ENCODE results near the gene PRR33. TPM values are rescaled to one million over a fixed set of nuclear protein-coding genes. Genes with fewer than 3 reads are reported as not detected.

The PRR33 gene
- total RNA-seq, 1 experiment from 2014 or later: not detected

GRCh38 chr11:1862588-1863351, 28.9 kb downstream of the PRR33 start:
- intact Hi-C loops (cut with micrococcal nuclease; ENCODE audit: unreplicated experiment): no loop called here
- H3K9me3 ChIP-seq (ENCODE audit: control insufficient read depth, insufficient read depth, low read depth, low read length): no peaks in the 10 kb centered on the region
- no peak for TF ChIP-seq CTCF (IDR thresholded peaks at IDR 0.05)
- no peak for TF ChIP-seq SIN3A (IDR thresholded peaks at IDR 0.05; ENCODE audit: borderline replicate concordance, insufficient read depth, low read depth, low read length)
- no peak for TF ChIP-seq POLR2AphosphoS5 (IDR thresholded peaks at IDR 0.05; ENCODE audit: low read depth, low read length)
- TF ChIP-seq REST (IDR thresholded peaks at IDR 0.05; ENCODE audit: insufficient read depth in 1 of 2, low read depth in 2 of 2, low read length in 1 of 2): no peak
- TF ChIP-seq TCF7L2 (IDR thresholded peaks at IDR 0.05; ENCODE audit: low read depth, low read length): no peak
- no peaks in the 10 kb centered on the region for H3K36me3 ChIP-seq (ENCODE audit: control insufficient read depth, insufficient read depth, low read length)
- DNase-seq (ENCODE audit: low read depth, low spot score) (no peak), ATAC-seq (peak; percentile 3; the same call in 1 of the 2 replicates)
- H3K27me3 ChIP-seq (ENCODE audit: control insufficient read depth, insufficient read depth, low read length): no peaks in the 10 kb centered on the region; the same call in 1 of the 2 replicates
- peaks cover 22% of the 10 kb centered on the region for H3K4me1 ChIP-seq (ENCODE audit: control insufficient read depth, insufficient read depth, low read length)
- in situ Hi-C loops (cut with HindIII; ENCODE audit: low pct_unique_long_range_greater_than_20kb, low sequenced_read_pairs): no loop called here
- peak overlapping the region; percentile 80 for H3K27ac ChIP-seq (ENCODE audit: low read length)
- POLR2A ChIA-PET: no interaction called here
- BruUV-seq (replicated peaks): no TSS peak
- no peak overlapping the region for H3K4me3 ChIP-seq (ENCODE audit: low read depth in 2 of 2, low read length in 2 of 2)
- CTCF ChIA-PET: interaction anchor here (0.7 kb wide), 1 partner anchor 115 kb away, joined by 4 read pairs; no protein-coding TSS in a partner anchor

- TF ChIP-seq TCF7L2 (IDR thresholded peaks at IDR 0.05; ENCODE audit: low read depth, low read length) (no peak), SIN3A (IDR thresholded peaks at IDR 0.05; ENCODE audit: borderline replicate concordance, insufficient read depth, low read depth, low read length) (no peak), REST (IDR thresholded peaks at IDR 0.05; ENCODE audit: insufficient read depth in 1 of 2, low read depth in 2 of 2, low read length in 1 of 2) (no peak), POLR2AphosphoS5 (IDR thresholded peaks at IDR 0.05; ENCODE audit: low read depth, low read length) (no peak), CTCF (IDR thresholded peaks at IDR 0.05) (no peak)
- ATAC-seq: no peak
- H3K4me1 ChIP-seq (ENCODE audit: control insufficient read depth, insufficient read depth, low read length): peaks cover 22% of the 10 kb centered on the region
- H3K27me3 ChIP-seq (ENCODE audit: control insufficient read depth, insufficient read depth, low read length): no peaks in the 10 kb centered on the region; the same call in 1 of the 2 replicates
- no peak overlapping the region for H3K27ac ChIP-seq (ENCODE audit: low read length)
- intact Hi-C loops (cut with micrococcal nuclease; ENCODE audit: unreplicated experiment): no loop called here
- POLR2A ChIA-PET: no interaction called here
- CTCF ChIA-PET: interaction anchor here (0.7 kb wide), 1 partner anchor 116 kb away, joined by 4 read pairs; no protein-coding TSS in a partner anchor
- no peak for DNase-seq (ENCODE audit: low read depth, low spot score)
- no TSS peak for BruUV-seq (replicated peaks)
- no peaks in the 10 kb centered on the region for H3K9me3 ChIP-seq (ENCODE audit: control insufficient read depth, insufficient read depth, low read depth, low read length)
- in situ Hi-C loops (cut with HindIII; ENCODE audit: low pct_unique_long_range_greater_than_20kb, low sequenced_read_pairs): no loop called here
- H3K36me3 ChIP-seq (ENCODE audit: control insufficient read depth, insufficient read depth, low read length): no peaks in the 10 kb centered on the region
- no peak overlapping the region for H3K4me3 ChIP-seq (ENCODE audit: low read depth in 2 of 2, low read length in 2 of 2)
Measured at GRCh38 chr11:1861435-1862411, 30.0 kb downstream of the PRR33 start.

Data from Panc1 (cell line).